PC-9 (cell line): ENCODE results near the gene FLNB. TPM values are rescaled to one million over a fixed set of nuclear protein-coding genes. Genes with fewer than 3 reads are reported as not detected.
A peak's percentile ranks its signal among the peaks of the same experiment; 100 is the strongest.

ENCODE experiments used
- BruUV-seq: library from RNA; stranded (reverse); fragments of 400-500 nt; replicated peaks from 2 replicates; lab custom pipeline; 2021; lab: Mats Ljungman, UMichigan
- CTCF ChIA-PET: fragments of 300-600 bp; sonication (Branson Sonifier 250); formaldehyde crosslinking; loops from one replicate; lab custom pipeline; 2022; ENCODE audit warnings: antibody characterized with exemption; lab: Charles Lee
- POLR2A ChIA-PET: fragments of 300-600 bp; sonication (Branson Sonifier 250); formaldehyde crosslinking; loops from one replicate; lab custom pipeline; 2022; ENCODE audit warnings: antibody characterized with exemption; ENCODE audit not compliant: unreplicated experiment; lab: Charles Lee
- DNase-seq, 2 experiments: peaks; one replicate each; pipeline versions ENCODE4 v3.0.0 to v3.0.0-alpha.2; 2015 to 2022; ENCODE audit warnings: mixed read lengths in 1 of 2
- H2AFZ ChIP-seq: fragments of 200-600 bp; sonication (generic); 2 replicates; pipeline ENCODE4 v1.8.1; 2017; ENCODE audit warnings: antibody characterized with exemption
- H3F3A ChIP-seq: fragments of 200-600 bp; sonication (generic); 2 replicates; pipeline ENCODE4 v1.8.1; 2017; ENCODE audit warnings: antibody characterized with exemption, mild to moderate bottlenecking, low read depth; ENCODE audit not compliant: insufficient read depth
- H3K27ac ChIP-seq: fragments of 200-600 bp; sonication (generic); 2 replicates; pipeline ENCODE4 v1.6.1; 2016; ENCODE audit warnings: mixed run types
- H3K27me3 ChIP-seq: fragments of 200-600 bp; sonication (generic); 2 replicates; pipeline ENCODE4 v1.6.1; 2016; ENCODE audit warnings: low read depth, mixed run types; ENCODE audit not compliant: insufficient read depth
- H3K36me3 ChIP-seq: fragments of 200-600 bp; sonication (generic); 2 replicates; pipeline ENCODE4 v1.6.1; 2016; ENCODE audit warnings: low read depth, mixed run types
- H3K4me1 ChIP-seq: fragments of 200-600 bp; sonication (generic); replicated peaks from 2 replicates; pipeline ENCODE4 v1.6.1; 2016; ENCODE audit warnings: mixed run types; ENCODE audit not compliant: insufficient read depth
- H3K4me2 ChIP-seq: fragments of 200-600 bp; sonication (generic); 2 replicates; pipeline ENCODE4 v1.6.1; 2017; ENCODE audit warnings: mixed run types
- H3K4me3 ChIP-seq: fragments of 200-600 bp; sonication (generic); 2 replicates; pipeline ENCODE4 v1.6.1; 2016; ENCODE audit warnings: mixed run types
- H3K79me2 ChIP-seq: fragments of 200-600 bp; sonication (generic); 2 replicates; pipeline ENCODE4 v1.6.1; 2017; ENCODE audit warnings: low read depth, mixed run types
- H3K9me2 ChIP-seq: fragments of 200-600 bp; sonication (generic); 2 replicates; pipeline ENCODE4 v1.8.1; 2017; ENCODE audit warnings: mild to moderate bottlenecking; ENCODE audit not compliant: insufficient read depth
- H3K9me3 ChIP-seq: fragments of 200-600 bp; sonication (generic); 2 replicates; pipeline ENCODE4 v1.8.1; 2016; ENCODE audit warnings: low read depth; ENCODE audit not compliant: insufficient read depth
- H4K20me1 ChIP-seq: fragments of 200-600 bp; sonication (generic); 2 replicates; pipeline ENCODE4 v1.8.1; 2017; ENCODE audit not compliant: insufficient read depth
- EZH2 ChIP-seq: fragments of 200-600 bp; sonication (generic); IDR thresholded peaks from 2 replicates; pipeline ENCODE4 v1.8.0; 2017; ENCODE audit warnings: antibody characterized with exemption, low read depth
- intact Hi-C: fragments of 100-400 bp; cut with micrococcal nuclease; formaldehyde crosslinking; loops from one replicate; pipeline ENCODE4 v1.10.0; 2022; ENCODE audit not compliant: unreplicated experiment
- total RNA-seq: library from RNA; stranded (reverse); gene quantifications from 2 replicates; pipeline ENCODE4 v1.2.3, GENCODE V29; 2021
- TF ChIP-seq, protein P1 (sequence below): fragments of 200-600 bp; sonication (generic); conservative IDR thresholded peaks from 2 replicates; pipeline ENCODE4 v1.6.1; 2017; ENCODE audit warnings: mixed run types, antibody characterized with exemption, mild to moderate bottlenecking, moderate library complexity

FLNB gene
- total RNA-seq, 1 experiment from 2014 or later = 349 TPM

DNA sequence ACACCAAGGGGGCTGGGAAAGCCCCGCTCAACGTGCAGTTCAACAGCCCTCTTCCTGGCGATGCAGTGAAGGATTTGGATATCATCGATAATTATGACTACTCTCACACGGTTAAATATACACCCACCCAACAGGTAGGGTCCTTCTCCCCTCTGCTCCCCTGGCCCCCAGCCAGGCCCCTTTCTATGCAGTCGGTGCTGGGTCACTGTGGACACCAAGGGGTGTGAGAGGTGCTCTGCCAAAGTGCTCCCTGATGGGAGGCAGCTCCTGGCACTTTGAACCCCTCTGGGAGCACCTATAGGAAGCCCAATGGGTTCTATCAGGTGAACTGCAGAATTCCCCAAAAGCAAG lies 103.9 kb downstream of the FLNB start:
- Histone ChIP-seq H3K9me3 (no peaks in the 10 kb centered on the region), H3K27me3 (no peaks in the 10 kb centered on the region), H3K79me2 (peaks cover 29% of the 10 kb centered on the region), H3K27ac (peak overlapping the region; percentile 68), H3K9me2 (no peaks in the 10 kb centered on the region), H3K36me3 (peaks cover 35% of the 10 kb centered on the region), H3K4me3 (no peak overlapping the region), H3F3A (peaks cover 34% of the 10 kb centered on the region), H3K4me1 (peaks cover 20% of the 10 kb centered on the region), H2AFZ (no peak overlapping the region), H3K4me2 (peak overlapping the region; percentile 63), H4K20me1 (peaks cover 20% of the 10 kb centered on the region)
- no peak for DNase-seq
- CTCF ChIA-PET = no interaction called here
- TF ChIP-seq EZH2 = no peak
- TF ChIP-seq, protein P1, sequence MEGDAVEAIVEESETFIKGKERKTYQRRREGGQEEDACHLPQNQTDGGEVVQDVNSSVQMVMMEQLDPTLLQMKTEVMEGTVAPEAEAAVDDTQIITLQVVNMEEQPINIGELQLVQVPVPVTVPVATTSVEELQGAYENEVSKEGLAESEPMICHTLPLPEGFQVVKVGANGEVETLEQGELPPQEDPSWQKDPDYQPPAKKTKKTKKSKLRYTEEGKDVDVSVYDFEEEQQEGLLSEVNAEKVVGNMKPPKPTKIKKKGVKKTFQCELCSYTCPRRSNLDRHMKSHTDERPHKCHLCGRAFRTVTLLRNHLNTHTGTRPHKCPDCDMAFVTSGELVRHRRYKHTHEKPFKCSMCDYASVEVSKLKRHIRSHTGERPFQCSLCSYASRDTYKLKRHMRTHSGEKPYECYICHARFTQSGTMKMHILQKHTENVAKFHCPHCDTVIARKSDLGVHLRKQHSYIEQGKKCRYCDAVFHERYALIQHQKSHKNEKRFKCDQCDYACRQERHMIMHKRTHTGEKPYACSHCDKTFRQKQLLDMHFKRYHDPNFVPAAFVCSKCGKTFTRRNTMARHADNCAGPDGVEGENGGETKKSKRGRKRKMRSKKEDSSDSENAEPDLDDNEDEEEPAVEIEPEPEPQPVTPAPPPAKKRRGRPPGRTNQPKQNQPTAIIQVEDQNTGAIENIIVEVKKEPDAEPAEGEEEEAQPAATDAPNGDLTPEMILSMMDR = no peak
- intact Hi-C loops = loop anchor here (2.0 to 5.0 kb wide), 2 partner anchors 51 to 60 kb away; no protein-coding TSS in a partner anchor
- no TSS peak for BruUV-seq
- POLR2A ChIA-PET = interaction anchor here (0.6 kb wide), 1 partner anchor 265 kb away, joined by 8 read pairs; no protein-coding TSS in a partner anchor

DNA sequence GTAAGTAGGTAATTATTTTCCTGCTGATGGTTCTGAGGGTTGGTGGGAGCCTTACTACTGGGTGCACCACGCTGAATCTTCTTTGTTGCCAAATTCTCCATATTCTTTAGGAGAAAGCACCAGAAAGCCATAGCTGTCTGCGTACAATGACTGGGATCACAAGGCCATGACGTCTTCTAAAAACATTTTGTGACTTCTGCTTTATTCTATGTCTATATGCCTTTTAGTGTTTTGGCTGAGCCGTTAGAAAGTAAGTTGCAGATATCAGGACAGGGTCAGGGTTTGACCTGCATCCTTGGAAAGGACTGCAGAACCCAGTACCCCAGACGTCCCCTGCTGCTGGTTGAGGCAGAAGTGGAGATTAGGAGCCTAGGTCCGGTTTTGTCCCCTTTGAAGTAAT lies 107.0 kb downstream of the FLNB start:
- Histone ChIP-seq H4K20me1 (peaks cover 20% of the 10 kb centered on the region), H3K9me3 (no peaks in the 10 kb centered on the region), H3F3A (peaks cover 38% of the 10 kb centered on the region), H3K36me3 (peaks cover 38% of the 10 kb centered on the region), H3K27me3 (no peaks in the 10 kb centered on the region), H3K27ac (no peak overlapping the region), H3K9me2 (no peaks in the 10 kb centered on the region), H3K4me2 (no peak overlapping the region), H3K79me2 (peaks cover 31% of the 10 kb centered on the region), H2AFZ (no peak overlapping the region), H3K4me1 (peaks cover 20% of the 10 kb centered on the region), H3K4me3 (no peak overlapping the region)
- CTCF ChIA-PET = no interaction called here
- POLR2A ChIA-PET = no interaction called here
- DNase-seq = no peak
- no peak for TF ChIP-seq EZH2
- TF ChIP-seq, protein P1 = no peak
- no TSS peak for BruUV-seq
- intact Hi-C loops = no loop called here

DNA sequence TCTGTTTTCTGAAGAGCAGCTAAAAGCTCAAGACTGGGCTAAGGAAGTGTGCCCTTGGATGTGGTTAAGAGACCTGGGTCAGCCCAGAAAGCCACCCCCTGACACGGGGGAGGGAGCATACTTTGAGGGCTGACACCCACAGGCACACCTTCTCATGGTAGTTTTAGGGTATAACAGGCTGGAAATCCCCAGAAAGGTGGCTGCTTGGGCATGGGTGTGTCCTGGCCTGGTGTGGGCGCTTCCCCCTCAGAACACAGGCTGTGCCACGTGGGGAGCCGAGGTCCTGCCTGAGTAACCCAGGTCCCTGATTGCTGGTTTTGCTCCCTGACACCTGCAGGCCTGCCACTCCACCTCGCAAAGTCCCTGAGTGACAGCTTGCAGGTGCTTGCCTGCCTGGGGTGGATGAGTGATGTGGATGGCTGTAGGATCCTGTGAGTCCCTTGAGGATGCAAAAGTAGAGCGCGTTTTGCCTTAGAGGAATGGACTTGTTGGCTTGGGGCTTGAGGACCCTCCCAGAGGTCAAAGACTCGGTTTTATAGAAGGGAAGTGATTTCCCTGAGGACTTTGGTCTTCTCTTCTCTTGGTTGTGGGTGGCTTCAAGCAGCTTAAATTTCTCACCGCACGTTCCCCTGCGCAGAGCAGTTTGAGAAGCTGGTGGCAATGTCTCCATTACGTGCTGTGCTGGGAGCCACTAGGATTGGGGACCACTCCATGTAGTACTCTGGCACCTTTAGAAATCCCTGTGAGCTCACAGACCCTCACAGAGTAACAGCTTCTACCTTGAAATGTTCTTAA lies 108.1 kb downstream of the FLNB start:
- H3K4me2 ChIP-seq = no peak overlapping the region
- H4K20me1 ChIP-seq = peaks cover 14% of the 10 kb centered on the region
- intact Hi-C loops = no loop called here
- BruUV-seq = no TSS peak
- no peaks in the 10 kb centered on the region for H3K9me3 ChIP-seq
- peaks cover 31% of the 10 kb centered on the region for H3K36me3 ChIP-seq
- no peak overlapping the region for H2AFZ ChIP-seq
- no peak for TF ChIP-seq EZH2
- TF ChIP-seq, protein P1 = no peak
- no peak overlapping the region for H3K27ac ChIP-seq
- peaks cover 31% of the 10 kb centered on the region for H3K79me2 ChIP-seq
- ChIA-PET CTCF (interaction anchor here (0.6 kb wide), 1 partner anchor 71 kb away, joined by 5 read pairs; no protein-coding TSS in a partner anchor), POLR2A (no interaction called here)
- H3F3A ChIP-seq = peaks cover 38% of the 10 kb centered on the region
- H3K27me3 ChIP-seq = no peaks in the 10 kb centered on the region
- no peak for DNase-seq
- H3K4me1 ChIP-seq = peaks cover 10% of the 10 kb centered on the region
- no peaks in the 10 kb centered on the region for H3K9me2 ChIP-seq
- H3K4me3 ChIP-seq = no peak overlapping the region
